ENCODE measurements around the gene SDE2.

DNA sequence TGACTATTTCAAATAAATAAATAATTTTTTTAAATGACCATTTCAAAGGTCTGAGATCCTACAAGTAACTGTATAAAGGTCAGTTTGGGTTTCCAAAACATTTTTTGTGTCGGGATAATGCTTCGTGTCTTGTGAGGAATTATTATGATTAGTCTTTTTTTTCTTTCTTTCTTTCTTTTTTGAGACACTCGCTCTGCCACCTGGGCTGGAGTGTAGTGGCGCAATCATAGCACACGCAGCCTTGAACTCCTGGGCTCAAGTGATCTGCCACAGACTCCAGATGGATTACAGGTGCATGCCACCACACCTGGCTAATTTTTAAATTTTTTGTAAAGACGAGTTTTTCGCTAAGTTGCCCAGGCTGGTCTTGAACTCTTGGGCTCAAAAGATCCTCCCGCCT lies 1.9 kb upstream of the SDE2 start:
- TF ChIP-seq, protein P1, sequence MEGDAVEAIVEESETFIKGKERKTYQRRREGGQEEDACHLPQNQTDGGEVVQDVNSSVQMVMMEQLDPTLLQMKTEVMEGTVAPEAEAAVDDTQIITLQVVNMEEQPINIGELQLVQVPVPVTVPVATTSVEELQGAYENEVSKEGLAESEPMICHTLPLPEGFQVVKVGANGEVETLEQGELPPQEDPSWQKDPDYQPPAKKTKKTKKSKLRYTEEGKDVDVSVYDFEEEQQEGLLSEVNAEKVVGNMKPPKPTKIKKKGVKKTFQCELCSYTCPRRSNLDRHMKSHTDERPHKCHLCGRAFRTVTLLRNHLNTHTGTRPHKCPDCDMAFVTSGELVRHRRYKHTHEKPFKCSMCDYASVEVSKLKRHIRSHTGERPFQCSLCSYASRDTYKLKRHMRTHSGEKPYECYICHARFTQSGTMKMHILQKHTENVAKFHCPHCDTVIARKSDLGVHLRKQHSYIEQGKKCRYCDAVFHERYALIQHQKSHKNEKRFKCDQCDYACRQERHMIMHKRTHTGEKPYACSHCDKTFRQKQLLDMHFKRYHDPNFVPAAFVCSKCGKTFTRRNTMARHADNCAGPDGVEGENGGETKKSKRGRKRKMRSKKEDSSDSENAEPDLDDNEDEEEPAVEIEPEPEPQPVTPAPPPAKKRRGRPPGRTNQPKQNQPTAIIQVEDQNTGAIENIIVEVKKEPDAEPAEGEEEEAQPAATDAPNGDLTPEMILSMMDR (IDR thresholded peaks at IDR 0.05), result no peak
- TF ChIP-seq POLR2A (IDR thresholded peaks at IDR 0.05), result no peak

Measured in right lobe of liver (tissue), 4 donors.